ENCODE results near the gene PRKAR1B. TPM values are rescaled to one million over a fixed set of nuclear protein-coding genes. Genes with fewer than 3 reads are reported as not detected.

Gene PRKAR1B
- polyA plus RNA-seq, 6 donors from 2014 or later = 2.9 to 5.9 (median 4.2) TPM

GRCh38 chr7:583410-584121, 143.5 kb downstream of the PRKAR1B start:
- Mint-ChIP-seq H3K36me3 (peaks cover 0 to 23% of the 10 kb centered on the region in 2 donors), H3K4me3 (peak overlapping the region in 1 of 8 donors; percentile 68), H3K4me1 (peaks cover 5 to 14% (median 7%) of the 10 kb centered on the region in 3 donors), H3K27ac (peak overlapping the region in 2 of 6 donors; percentile 66 to 82), H3K9me3 (peaks cover 0 to 9% (median 4%) of the 10 kb centered on the region in 7 donors), H3K27me3 (no peaks in the 10 kb centered on the region)
- DNase-seq = no peak
- ATAC-seq (ENCODE audit: low read depth in 2 of 2) = no peak

GRCh38 chr7:582931-583330, 144.2 kb downstream of the PRKAR1B start:
- H3K4me3 Mint-ChIP-seq = no peak overlapping the region
- DNase-seq (no peak), ATAC-seq (ENCODE audit: low read depth in 2 of 2) (no peak)
- H3K9me3 Mint-ChIP-seq = peaks cover 0 to 4% (median 3%) of the 10 kb centered on the region in 7 donors
- peaks cover 0 to 17% of the 10 kb centered on the region in 2 donors for H3K36me3 Mint-ChIP-seq
- peaks cover 0 to 9% (median 7%) of the 10 kb centered on the region in 3 donors for H3K4me1 Mint-ChIP-seq
- H3K27me3 Mint-ChIP-seq = no peaks in the 10 kb centered on the region
- H3K27ac Mint-ChIP-seq = no peak overlapping the region

- ATAC-seq (ENCODE audit: low read depth in 2 of 2) = no peak
- peaks cover 0 to 9% (median 7%) of the 10 kb centered on the region in 3 donors for H3K4me1 Mint-ChIP-seq
- DNase-seq = no peak
- no peak overlapping the region for H3K4me3 Mint-ChIP-seq
- H3K27me3 Mint-ChIP-seq = no peaks in the 10 kb centered on the region
- peaks cover 0 to 16% of the 10 kb centered on the region in 2 donors for H3K36me3 Mint-ChIP-seq
- no peak overlapping the region for H3K27ac Mint-ChIP-seq
- H3K9me3 Mint-ChIP-seq = peaks cover 0 to 4% (median 3%) of the 10 kb centered on the region in 7 donors
These were observed 144.8 kb downstream of the PRKAR1B start for GRCh38 chr7:582081-582835.

DNA sequence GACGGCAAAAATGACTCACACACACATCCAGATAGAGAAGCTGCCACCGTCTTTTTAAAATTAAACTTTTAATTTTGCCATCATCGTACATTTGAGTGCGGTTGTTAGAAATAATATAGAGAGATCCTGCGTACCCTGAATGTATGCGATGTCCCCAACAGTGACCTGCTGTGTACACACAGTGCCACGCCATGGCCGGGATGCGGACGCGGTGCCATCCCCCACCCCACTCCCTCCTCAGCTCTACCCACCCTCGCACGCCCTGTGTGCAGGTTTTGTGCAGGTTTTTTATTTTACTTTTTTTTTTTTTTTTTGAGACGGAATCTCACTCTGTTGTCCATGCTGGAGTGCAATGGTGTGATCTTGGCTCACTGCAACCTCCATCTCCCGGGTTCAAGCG, 148.7 kb downstream of the PRKAR1B start:
- Mint-ChIP-seq H3K4me3 (no peak overlapping the region), H3K36me3 (peaks cover 0 to 13% of the 10 kb centered on the region in 2 donors), H3K27me3 (no peaks in the 10 kb centered on the region), H3K27ac (no peak overlapping the region), H3K4me1 (peaks cover 0 to 8% (median 0%) of the 10 kb centered on the region in 3 donors), H3K9me3 (peaks cover 0 to 3% (median 0%) of the 10 kb centered on the region in 7 donors)
- no peak for ATAC-seq (ENCODE audit: low read depth in 2 of 2)
- DNase-seq = no peak

DNA sequence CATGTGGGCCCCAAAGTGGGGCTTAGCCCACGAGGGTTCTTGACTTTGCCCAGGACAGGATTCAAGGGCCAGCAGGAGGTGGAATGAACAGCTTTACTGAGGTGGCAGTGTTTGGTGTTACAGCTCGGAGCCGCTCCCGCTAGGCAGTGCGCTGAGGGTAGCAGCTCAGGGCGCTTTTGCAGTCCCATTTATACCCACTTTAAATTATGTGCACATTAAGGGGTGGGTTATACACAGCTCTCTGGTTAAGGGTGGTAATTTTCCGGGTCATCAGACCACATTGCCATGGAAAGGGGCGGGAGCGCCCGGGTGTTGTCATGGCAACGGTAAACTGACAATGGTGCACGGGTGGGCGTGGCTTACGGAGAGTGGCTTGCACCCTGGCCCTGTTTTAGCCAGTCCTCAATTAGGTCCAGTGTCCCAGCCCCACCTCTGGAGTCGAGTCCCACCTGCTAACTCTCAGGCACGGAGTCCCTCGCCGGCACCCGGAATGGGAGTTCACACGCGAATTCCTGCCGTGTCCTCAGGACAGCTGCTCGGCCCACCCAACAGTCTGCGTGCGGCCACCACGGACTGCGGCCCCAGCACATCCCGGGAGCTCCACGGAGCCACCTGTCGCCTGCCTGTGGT, 149.2 kb downstream of the PRKAR1B start:
- H3K27me3 Mint-ChIP-seq = no peaks in the 10 kb centered on the region
- ATAC-seq (ENCODE audit: low read depth in 2 of 2) = no peak
- H3K4me1 Mint-ChIP-seq = peaks cover 0 to 6% (median 0%) of the 10 kb centered on the region in 3 donors
- H3K36me3 Mint-ChIP-seq = peaks cover 0 to 10% of the 10 kb centered on the region in 2 donors
- DNase-seq = no peak
- H3K9me3 Mint-ChIP-seq = peaks cover 0 to 3% (median 0%) of the 10 kb centered on the region in 7 donors
- H3K27ac Mint-ChIP-seq = no peak overlapping the region
- H3K4me3 Mint-ChIP-seq = no peak overlapping the region

GRCh38 chr7:577278-577665, 149.8 kb downstream of the PRKAR1B start:
- peaks cover 0 to 6% (median 0%) of the 10 kb centered on the region in 3 donors for H3K4me1 Mint-ChIP-seq
- DNase-seq (no peak), ATAC-seq (ENCODE audit: low read depth in 2 of 2) (no peak)
- H3K4me3 Mint-ChIP-seq = no peak overlapping the region
- H3K27me3 Mint-ChIP-seq = no peaks in the 10 kb centered on the region
- peaks cover 0 to 3% (median 0%) of the 10 kb centered on the region in 7 donors for H3K9me3 Mint-ChIP-seq
- peak overlapping the region in 1 of 6 donors; percentile 53 for H3K27ac Mint-ChIP-seq
- H3K36me3 Mint-ChIP-seq = peaks cover 0 to 10% of the 10 kb centered on the region in 2 donors

DNA sequence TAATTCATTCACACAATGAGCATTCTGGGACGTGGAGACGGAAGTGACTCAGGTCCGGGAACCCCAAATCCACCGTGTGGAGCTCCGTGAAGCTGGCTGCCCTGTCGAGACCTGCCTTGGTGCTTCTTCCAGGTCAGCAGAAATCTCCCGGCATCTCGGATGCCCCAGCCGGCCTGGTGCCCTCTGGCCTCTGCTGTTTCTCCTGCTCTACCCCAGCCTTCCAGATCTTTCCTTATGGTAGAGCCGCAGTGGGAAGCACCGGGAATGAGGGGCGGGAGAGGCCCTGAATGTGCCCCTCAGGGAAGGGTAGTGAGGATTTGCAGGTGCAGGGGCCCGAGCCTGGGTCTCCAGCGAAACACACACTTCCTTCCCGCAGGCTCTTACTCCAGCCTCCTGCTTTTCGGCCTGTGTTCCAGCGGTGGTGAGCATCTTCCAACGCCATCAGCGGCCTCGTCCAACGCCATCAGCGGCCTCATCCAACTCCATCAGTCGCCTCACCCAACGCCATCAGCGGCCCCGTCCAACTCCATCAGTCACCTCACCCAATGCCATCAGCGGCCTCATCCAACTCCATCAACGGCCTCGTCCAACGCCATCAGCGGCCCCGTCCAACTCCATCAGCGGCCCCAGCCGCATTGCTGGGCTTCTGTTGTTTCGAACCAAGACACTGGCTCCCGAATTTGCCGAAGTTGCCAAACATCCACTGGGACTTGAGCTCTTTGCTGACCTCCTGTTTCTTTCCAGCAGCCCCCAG, 150.4 kb downstream of the PRKAR1B start:
- peaks cover 0 to 3% (median 0%) of the 10 kb centered on the region in 7 donors for H3K9me3 Mint-ChIP-seq
- H3K27me3 Mint-ChIP-seq = no peaks in the 10 kb centered on the region
- ATAC-seq (ENCODE audit: low read depth in 2 of 2) (no peak), DNase-seq (no peak)
- peaks cover 0 to 10% of the 10 kb centered on the region in 2 donors for H3K36me3 Mint-ChIP-seq
- H3K27ac Mint-ChIP-seq = peak overlapping the region in 1 of 6 donors; percentile 53
- peak overlapping the region in 1 of 8 donors; percentile 57 for H3K4me3 Mint-ChIP-seq
- H3K4me1 Mint-ChIP-seq = peaks cover 0 to 6% (median 0%) of the 10 kb centered on the region in 3 donors

DNA sequence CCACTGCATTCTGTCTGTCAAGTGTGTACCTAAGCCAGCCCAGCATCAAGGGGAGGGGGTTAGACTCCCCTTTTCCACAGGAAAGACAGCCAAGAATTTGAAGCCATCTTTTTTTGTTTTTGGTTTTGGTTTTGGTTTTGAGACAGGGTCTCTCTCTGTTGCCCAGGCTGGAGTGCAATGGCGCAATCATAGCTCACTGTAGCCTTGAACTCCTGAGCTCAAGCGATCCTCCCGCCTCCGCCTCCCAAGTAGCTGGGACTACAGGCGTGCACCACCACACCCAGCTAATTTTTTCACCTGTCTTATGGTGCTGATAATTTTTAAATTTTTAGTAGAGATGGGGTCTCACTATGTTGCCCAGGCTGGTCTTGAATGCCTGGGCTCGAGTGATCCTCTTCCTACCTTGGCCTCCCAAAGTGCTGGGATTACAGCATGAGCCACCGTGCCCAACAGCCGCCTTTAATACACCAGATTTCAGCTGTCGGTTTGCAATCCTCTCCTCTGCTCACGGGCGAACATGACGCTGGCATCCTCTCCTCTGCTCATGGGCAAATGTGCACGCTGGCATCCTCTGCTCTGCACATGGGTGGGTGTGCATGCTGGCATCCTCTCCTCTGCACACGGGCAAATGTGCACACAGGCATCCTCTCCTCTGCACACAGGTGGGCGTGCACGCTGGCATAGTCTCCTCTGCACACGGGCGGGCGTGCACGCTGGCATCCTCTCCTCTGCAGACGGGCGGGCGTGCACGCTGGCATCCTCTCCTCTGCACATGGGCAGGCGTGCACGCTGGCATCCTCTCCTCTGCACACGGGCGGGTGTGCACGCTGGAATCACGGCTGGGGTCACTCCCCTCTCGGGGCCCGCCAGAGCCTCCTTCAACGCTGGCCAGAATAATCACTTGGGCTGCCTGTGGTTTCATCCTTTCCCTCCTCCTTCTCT, 151.4 kb downstream of the PRKAR1B start:
- peak overlapping the region in 1 of 6 donors; percentile 30 for H3K27ac Mint-ChIP-seq
- H3K4me3 Mint-ChIP-seq = no peak overlapping the region

GRCh38 chr7:574661-575395, 152.3 kb downstream of the PRKAR1B start:
- Mint-ChIP-seq H3K9me3 (peaks cover 0 to 3% (median 0%) of the 10 kb centered on the region in 7 donors), H3K4me1 (peaks cover 0 to 6% (median 0%) of the 10 kb centered on the region in 3 donors), H3K36me3 (peaks cover 0 to 10% of the 10 kb centered on the region in 2 donors), H3K27ac (peak overlapping the region in 2 of 6 donors; percentile 29 to 57), H3K4me3 (no peak overlapping the region), H3K27me3 (no peaks in the 10 kb centered on the region)
- no peak for ATAC-seq (ENCODE audit: low read depth in 2 of 2)
- DNase-seq = no peak

More for the DNA sequence above, 151.4 kb downstream of the PRKAR1B start:
- no peaks in the 10 kb centered on the region for H3K27me3 Mint-ChIP-seq
- H3K36me3 Mint-ChIP-seq = peaks cover 0 to 10% of the 10 kb centered on the region in 2 donors
- ATAC-seq (ENCODE audit: low read depth in 2 of 2) (no peak), DNase-seq (no peak)
- H3K9me3 Mint-ChIP-seq = peaks cover 0 to 3% (median 0%) of the 10 kb centered on the region in 7 donors
- H3K4me1 Mint-ChIP-seq = peaks cover 0 to 6% (median 0%) of the 10 kb centered on the region in 3 donors

GRCh38 chr7:573933-574381, 153.1 kb downstream of the PRKAR1B start:
- Mint-ChIP-seq H3K27me3 (no peaks in the 10 kb centered on the region), H3K4me3 (no peak overlapping the region), H3K9me3 (peaks cover 0 to 3% (median 0%) of the 10 kb centered on the region in 7 donors), H3K4me1 (peaks cover 0 to 6% (median 0%) of the 10 kb centered on the region in 3 donors), H3K27ac (no peak overlapping the region), H3K36me3 (peaks cover 0 to 10% of the 10 kb centered on the region in 2 donors)
- DNase-seq (no peak), ATAC-seq (ENCODE audit: low read depth in 2 of 2) (no peak)

GRCh38 chr7:573269-573932, 153.7 kb downstream of the PRKAR1B start:
- ATAC-seq (ENCODE audit: low read depth in 2 of 2) = no peak
- peaks cover 0 to 6% (median 0%) of the 10 kb centered on the region in 3 donors for H3K4me1 Mint-ChIP-seq
- peaks cover 0 to 10% of the 10 kb centered on the region in 2 donors for H3K36me3 Mint-ChIP-seq
- H3K27me3 Mint-ChIP-seq = no peaks in the 10 kb centered on the region
- DNase-seq = no peak
- peaks cover 0 to 3% (median 0%) of the 10 kb centered on the region in 7 donors for H3K9me3 Mint-ChIP-seq
- no peak overlapping the region for H3K4me3 Mint-ChIP-seq
- H3K27ac Mint-ChIP-seq = peak overlapping the region in 1 of 6 donors; percentile 41

Data from naive B cell (primary cell).